ENCODE data around the gene CLDN2.
"Not testable (repeated sequence)": the region's sequence is repeated elsewhere in the genome, so short reads cannot be mapped to it uniquely, and the experiment has no call there.

Gene CLDN2

GRCh38 chrX:106919932-106920452, at the start of gene CLDN2:
Gene CLDN2, plus strand, starts transcription at chrX:106920402. Its CDS starts 7,827 bp downstream, at chrX:106928229.
- no peak for DNase-seq (ENCODE audit: low read depth)

DNA sequence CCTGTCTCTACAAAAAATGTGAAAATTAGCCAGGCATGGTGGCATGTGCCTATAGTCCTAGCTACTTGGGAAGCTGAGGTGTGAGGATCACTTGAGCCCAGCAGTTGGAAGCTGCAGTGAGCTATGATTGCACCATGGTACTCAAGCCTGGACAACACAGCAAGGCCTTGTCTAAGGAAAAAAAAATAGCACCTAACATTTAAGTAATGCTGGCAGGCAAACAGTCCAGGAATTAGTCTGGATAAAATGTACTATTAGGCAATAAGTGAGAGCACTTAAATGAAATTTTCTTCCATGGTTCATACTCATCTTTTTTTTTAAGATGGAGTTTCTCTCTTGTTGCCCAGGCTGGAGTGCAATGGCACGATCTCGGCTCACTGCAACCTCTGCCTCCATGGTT, 47.4 kb upstream of the CLDN2 start:
- not testable (repeated sequence) for DNase-seq (ENCODE audit: low read depth)

- DNase-seq (ENCODE audit: low read depth): no peak
Measured at GRCh38 chrX:106874075-106874474, 46.1 kb upstream of the CLDN2 start.

- no peak for DNase-seq (ENCODE audit: low read depth)
Measured at GRCh38 chrX:106875151-106875550, 45.1 kb upstream of the CLDN2 start.

DNA sequence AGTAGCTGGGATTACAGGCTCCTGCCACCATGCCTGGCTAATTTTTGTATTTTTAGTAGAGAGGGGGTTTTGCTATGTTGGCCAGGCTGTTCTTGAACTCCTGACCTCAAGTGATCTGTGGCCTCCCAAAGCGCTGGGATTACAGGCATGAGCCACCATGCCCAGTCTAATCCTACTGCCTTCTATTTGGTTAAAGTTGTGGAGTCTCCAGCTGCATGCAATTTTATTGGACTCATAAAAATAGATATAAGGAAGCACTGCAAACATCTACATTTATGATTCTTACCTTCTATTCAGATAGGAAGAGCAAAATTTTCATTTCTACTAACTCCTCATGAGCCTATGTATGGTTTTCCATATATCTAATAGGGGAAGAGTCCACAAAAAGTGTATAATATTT, 30.7 kb upstream of the CLDN2 start:
- DNase-seq (ENCODE audit: low read depth): no peak

DNA sequence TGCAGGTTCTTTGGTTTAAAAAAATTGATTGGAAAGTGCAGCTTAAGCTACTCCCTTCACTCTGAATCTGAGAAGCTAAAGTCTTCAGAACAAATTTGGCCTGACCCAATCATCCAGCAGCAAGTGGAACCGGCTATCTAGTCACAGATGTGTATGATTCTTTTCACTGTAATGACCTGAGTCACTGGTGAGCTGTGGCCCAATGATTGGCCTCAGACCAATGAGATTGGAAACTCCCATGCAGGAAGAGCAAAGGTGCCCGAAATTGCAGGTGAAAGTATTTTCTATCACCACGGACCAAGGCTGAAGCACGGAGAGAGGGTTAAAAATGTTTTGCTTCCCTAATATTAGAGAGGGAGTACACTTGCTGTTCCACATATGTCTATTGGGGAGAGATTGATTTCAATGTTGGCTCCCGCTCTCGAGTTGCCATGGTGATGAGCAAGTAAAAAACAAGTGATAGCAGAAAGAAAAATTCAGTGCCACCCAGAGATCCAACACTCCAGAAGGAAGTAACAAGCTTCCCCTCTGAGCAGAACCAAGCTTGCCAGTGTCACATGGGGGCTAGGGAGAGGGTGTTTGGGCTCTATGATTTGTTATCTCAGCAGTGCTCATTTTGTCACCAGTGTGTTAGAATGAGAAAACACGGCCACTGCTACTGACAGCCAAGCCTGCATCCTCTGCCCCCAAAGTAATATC, 28.3 kb upstream of the CLDN2 start:
- DNase-seq (ENCODE audit: low read depth): no peak

DNA sequence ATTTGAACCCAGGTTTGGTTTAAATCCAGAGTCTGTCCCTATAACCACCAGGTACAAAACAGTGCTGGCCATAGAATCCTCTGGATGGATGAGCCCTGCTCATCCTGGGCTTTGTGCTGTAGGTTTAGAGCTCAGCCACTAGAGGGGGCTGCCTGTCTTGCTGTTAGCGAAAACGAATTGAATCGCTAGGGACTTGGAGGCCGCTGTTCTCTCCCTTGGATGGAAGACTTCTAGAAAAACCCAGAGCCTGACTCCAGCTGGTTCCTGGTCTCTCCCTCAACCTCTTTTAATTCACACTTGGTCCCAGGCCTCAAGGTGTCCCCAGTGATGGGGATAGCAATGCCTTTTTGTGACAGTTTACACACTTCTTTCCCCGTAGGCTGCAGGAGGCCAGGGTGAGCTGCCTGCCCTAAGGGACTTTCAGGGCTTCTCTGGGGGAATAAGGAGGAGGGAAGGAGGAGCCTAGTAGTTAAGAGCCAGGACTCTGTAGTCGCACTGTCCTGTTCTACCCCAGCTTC, 25.8 kb upstream of the CLDN2 start:
- peak; percentile 65 for DNase-seq (ENCODE audit: low read depth)

DNA sequence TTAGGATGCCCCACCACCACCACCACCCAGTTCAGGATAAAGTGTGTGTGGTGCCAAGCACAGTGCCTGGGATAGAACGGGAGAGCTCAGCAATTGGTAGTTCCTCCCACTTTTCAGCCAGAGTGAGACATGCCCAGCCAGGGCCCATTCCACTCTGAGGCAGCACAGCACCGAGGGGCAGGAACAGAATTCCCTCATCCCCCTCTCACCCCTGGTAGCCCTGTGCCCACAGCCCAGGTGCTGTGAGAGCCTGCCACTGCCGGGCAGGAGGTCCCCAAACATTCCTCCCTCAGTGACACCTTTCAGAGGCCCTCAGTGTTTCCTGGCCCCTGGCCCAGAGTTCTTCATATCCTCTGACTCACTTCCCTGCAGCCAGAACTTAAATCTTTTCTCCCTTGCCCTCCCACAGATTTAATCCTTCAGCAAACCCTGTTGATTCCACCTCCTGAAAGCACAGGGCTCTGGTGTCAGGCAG, 25.2 kb upstream of the CLDN2 start:
- DNase-seq (ENCODE audit: low read depth): peak; percentile 51

DNA sequence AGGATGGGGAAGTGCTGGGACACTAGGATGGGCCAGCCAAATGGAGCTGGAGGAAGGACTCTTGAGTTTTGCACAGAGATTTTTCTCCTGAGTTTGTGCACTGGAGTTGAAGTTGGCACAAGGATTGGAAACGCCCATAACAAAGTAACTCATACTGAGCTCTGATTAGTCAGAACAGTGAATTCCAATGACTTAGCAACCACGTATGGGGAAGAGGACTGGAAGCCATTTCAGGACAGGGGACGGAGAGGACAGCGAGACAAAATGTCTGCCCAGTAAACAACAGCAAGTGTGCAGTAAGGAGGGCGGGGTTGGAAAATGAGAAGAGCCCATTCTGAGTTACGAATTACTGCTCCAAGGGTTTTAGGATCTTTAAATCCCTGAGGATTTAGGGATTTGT, 22.9 kb upstream of the CLDN2 start:
- no peak for DNase-seq (ENCODE audit: low read depth)

DNA sequence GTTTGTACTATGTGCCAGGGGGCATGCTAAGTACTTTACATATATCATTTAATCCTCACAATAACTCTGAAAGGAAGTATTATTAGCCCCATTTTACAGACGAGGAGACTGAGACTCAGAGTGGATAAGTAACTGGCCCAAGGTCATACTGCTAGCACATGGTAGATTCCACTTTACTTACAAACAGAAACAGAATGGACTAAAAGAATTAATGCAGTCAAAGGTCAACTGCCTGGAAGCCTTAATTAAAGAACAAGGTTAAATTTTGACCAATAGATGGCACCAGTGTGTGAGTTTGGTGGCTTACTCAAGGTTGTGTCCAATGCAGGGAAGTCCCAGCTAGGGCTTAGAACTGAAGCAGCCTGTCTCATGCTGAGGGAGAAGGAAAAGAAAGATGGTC, 21.7 kb upstream of the CLDN2 start:
- peak; percentile 27 for DNase-seq (ENCODE audit: low read depth)

DNA sequence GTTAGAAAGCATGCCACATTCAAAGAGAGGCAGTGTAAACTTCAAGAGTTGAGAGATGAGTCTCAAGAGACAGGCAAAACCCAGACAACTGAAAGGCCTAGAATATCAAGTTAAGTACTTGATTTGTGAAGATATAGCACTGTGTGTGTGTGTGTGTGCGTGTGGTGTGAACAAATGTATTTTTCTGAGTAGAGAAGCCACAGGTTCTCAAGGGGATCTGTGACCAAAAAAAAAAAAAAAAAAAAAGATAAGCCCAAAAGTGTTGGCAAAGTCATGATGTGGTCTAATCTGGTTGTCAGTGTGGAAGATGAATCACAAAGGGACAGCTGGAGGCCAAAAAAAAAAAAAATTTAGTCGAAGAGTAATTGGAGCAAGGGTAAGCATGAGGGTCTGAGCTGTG, 20.9 kb upstream of the CLDN2 start:
- DNase-seq (ENCODE audit: low read depth): no peak

GRCh38 chrX:106899841-106900240, 20.4 kb upstream of the CLDN2 start:
- no peak for DNase-seq (ENCODE audit: low read depth)

DNA sequence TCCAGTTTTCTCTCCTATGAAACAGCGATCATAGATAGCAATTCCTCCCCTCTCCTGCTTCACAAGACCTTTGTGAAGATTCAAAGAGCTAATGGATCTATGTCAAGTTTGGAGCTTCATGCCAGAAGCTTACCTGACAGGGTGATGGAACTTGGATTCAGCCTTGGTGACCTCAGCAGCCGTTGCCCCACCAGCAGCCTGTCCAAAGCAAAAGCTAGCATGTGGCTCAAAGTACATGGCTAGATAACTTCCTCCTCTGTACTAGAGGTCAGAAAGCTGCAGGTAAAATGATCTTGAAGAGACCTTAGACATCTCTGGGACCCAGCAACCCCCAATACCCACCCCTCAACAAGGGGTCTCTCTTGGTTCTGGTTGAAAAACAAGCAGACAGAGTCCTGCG, 18.9 kb upstream of the CLDN2 start:
- DNase-seq (ENCODE audit: low read depth): no peak

- no peak for DNase-seq (ENCODE audit: low read depth)
Measured at GRCh38 chrX:106901781-106902219, 18.4 kb upstream of the CLDN2 start.

GRCh38 chrX:106902684-106903083, 17.5 kb upstream of the CLDN2 start:
- DNase-seq (ENCODE audit: low read depth): no peak

- DNase-seq (ENCODE audit: low read depth): no peak
Measured at GRCh38 chrX:106903291-106903824, 16.8 kb upstream of the CLDN2 start, which contains the start of gene RIPPLY1. Gene RIPPLY1, minus strand, starts transcription at chrX:106903341. Its CDS starts 54 bp downstream, at chrX:106903287.

- DNase-seq (ENCODE audit: low read depth): no peak
Measured at GRCh38 chrX:106903856-106904528, 16.2 kb upstream of the CLDN2 start.

DNA sequence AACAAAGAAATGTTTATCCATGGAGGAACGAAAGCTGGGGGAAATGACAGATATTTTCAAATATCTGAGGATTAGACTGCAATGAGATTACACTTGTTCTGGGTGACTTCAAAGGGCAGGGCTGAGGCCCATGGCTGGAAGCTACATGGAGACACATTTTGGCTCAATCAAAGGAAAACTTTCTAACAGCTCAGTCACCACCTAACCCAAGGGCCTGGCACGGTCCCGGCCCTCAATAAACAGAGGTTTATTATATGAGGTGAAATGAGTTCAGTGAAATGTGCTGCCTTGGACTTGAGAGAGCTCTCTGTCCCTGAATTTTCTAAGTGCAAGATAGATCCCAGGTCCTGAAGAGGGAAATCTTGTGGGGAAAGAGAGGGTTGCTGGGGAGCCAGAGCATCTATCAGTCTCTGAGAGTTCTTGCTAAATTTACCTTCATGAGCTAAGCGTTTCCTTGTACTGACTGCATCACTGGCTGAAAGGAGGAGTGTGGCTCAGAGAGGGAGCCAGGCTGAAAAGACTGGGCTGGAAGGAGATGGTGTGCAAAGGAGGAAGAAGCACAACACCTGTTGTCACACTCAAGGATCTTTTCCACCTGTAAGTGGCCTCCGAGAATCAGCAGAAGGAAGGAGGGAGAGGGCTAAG, 15.0 kb upstream of the CLDN2 start:
- DNase-seq (ENCODE audit: low read depth): no peak

DNA sequence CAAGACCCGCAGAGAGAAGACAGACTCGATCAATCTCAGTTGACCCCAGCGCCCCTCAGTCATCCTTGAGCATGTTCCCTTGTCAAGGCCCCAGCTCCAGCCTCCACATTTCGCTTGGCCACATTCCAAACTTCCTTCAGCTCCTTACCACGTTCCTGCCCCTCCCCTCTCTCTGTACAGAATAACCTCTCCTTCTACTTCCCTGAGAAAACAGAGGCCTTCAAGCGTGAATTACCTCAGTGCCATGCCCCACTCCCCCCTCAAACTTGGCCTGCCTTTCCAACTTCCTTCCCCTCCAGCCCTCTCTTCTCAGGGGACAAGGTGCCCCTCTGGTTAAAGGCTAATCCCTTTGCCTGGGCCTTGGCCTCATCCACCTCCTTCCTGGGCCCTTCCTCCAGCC, 13.8 kb upstream of the CLDN2 start:
- DNase-seq (ENCODE audit: low read depth): no peak

GRCh38 chrX:106912864-106913263, 7.3 kb upstream of the CLDN2 start:
- no peak for DNase-seq (ENCODE audit: low read depth)

GRCh38 chrX:106917830-106918500, 2.2 kb upstream of the CLDN2 start:
- DNase-seq (ENCODE audit: low read depth): peak; percentile 24

- no peak for DNase-seq (ENCODE audit: low read depth)
Measured at GRCh38 chrX:106921637-106922036, 1.4 kb downstream of the CLDN2 start.

Measured in fibroblast of the conjunctiva (primary cell).